Measurements from ENCODE around the gene C1orf52. TPM values are rescaled to one million over a fixed set of nuclear protein-coding genes. Genes with fewer than 3 reads are reported as not detected.

Gene C1orf52
- total RNA-seq, 1 experiment from 2014 or later = 30.2 TPM

DNA sequence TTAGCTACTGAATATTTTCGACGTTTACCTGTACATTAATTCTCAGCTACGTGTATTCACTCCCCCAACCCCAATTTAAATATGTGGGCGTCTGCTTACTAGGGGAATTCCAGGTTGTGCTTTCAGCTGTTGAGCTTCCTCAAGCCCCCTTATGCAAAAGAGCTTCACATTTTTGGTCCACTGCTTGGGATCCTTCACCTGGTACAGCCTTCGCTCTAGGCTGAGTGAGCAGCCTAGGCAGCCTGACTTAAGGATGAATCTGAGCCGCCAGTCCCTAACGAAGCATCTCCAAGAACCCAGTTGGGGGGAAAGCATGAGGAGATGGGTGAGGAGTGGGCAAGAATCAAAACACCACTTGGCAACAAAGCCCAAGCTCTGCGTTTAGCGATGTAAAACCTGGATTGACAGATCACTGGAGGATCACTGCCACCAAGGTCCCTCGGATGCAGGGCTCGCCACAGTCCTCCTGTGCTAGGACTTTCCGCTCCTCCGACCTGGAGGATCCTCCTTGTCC lies 16.3 kb upstream of the C1orf52 start:
- Histone ChIP-seq H3K4me1 (ENCODE audit: insufficient read depth, low read length, poor library complexity, severe bottlenecking) (peaks cover 21% of the 10 kb centered on the region), H3K36me3 (ENCODE audit: insufficient read depth, low read length, poor library complexity, severe bottlenecking) (peaks cover 2% of the 10 kb centered on the region), H3K27me3 (replicated peaks; ENCODE audit: insufficient read depth, low read depth, low read length, poor library complexity) (no peaks in the 10 kb centered on the region), H3K9me3 (ENCODE audit: low read depth, low read length, poor library complexity, severe bottlenecking) (no peaks in the 10 kb centered on the region), H3K27ac (ENCODE audit: low read depth, low read length, poor library complexity, severe bottlenecking) (peak overlapping the region; percentile 92), H3K4me3 (ENCODE audit: low read depth, low read length, poor library complexity, severe bottlenecking) (peak overlapping the region; percentile 84)
- ChIA-PET POLR2A (ENCODE audit: low non-redundant PET) (interaction anchor here (0.7 kb wide), 1 partner anchor 1035 kb away, joined by 3 read pairs; no protein-coding TSS in a partner anchor), CTCF (interaction anchor here (0.6 to 1.7 kb wide), 3 partner anchors 16 to 331 kb away, joined by 6 to 9 read pairs (median 9); partner anchors contain the start of gene C1orf52)
- intact Hi-C loops (cut with micrococcal nuclease; ENCODE audit: unreplicated experiment) = no loop called here
- no TSS peak for BruUV-seq (replicated peaks)
- TF ChIP-seq, protein P1, sequence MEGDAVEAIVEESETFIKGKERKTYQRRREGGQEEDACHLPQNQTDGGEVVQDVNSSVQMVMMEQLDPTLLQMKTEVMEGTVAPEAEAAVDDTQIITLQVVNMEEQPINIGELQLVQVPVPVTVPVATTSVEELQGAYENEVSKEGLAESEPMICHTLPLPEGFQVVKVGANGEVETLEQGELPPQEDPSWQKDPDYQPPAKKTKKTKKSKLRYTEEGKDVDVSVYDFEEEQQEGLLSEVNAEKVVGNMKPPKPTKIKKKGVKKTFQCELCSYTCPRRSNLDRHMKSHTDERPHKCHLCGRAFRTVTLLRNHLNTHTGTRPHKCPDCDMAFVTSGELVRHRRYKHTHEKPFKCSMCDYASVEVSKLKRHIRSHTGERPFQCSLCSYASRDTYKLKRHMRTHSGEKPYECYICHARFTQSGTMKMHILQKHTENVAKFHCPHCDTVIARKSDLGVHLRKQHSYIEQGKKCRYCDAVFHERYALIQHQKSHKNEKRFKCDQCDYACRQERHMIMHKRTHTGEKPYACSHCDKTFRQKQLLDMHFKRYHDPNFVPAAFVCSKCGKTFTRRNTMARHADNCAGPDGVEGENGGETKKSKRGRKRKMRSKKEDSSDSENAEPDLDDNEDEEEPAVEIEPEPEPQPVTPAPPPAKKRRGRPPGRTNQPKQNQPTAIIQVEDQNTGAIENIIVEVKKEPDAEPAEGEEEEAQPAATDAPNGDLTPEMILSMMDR (conservative IDR thresholded peaks at IDR 0.05; ENCODE audit: low read depth, low read length) = no peak
- no peak for TF ChIP-seq EZH2 (IDR thresholded peaks at IDR 0.05; ENCODE audit: borderline replicate concordance, low read depth, low read length, poor library complexity, severe bottlenecking)
- no peak for DNase-seq (ENCODE audit: low spot score)

- ChIA-PET CTCF (interaction anchor here (1.7 kb wide), 1 partner anchor 15 kb away, joined by 9 read pairs; the partner anchor contains the start of gene C1orf52), POLR2A (ENCODE audit: low non-redundant PET) (no interaction called here)
- Histone ChIP-seq H3K9me3 (ENCODE audit: low read depth, low read length, poor library complexity, severe bottlenecking) (no peaks in the 10 kb centered on the region), H3K4me1 (ENCODE audit: insufficient read depth, low read length, poor library complexity, severe bottlenecking) (peaks cover 21% of the 10 kb centered on the region), H3K36me3 (ENCODE audit: insufficient read depth, low read length, poor library complexity, severe bottlenecking) (peaks cover 9% of the 10 kb centered on the region), H3K27ac (ENCODE audit: low read depth, low read length, poor library complexity, severe bottlenecking) (peak overlapping the region; percentile 5), H3K27me3 (replicated peaks; ENCODE audit: insufficient read depth, low read depth, low read length, poor library complexity) (no peaks in the 10 kb centered on the region), H3K4me3 (ENCODE audit: low read depth, low read length, poor library complexity, severe bottlenecking) (peak overlapping the region; percentile 84)
- intact Hi-C loops (cut with micrococcal nuclease; ENCODE audit: unreplicated experiment) = no loop called here
- TF ChIP-seq, protein P1 (conservative IDR thresholded peaks at IDR 0.05; ENCODE audit: low read depth, low read length) = no peak
- no peak for TF ChIP-seq EZH2 (IDR thresholded peaks at IDR 0.05; ENCODE audit: borderline replicate concordance, low read depth, low read length, poor library complexity, severe bottlenecking)
- BruUV-seq (replicated peaks) = no TSS peak
- DNase-seq (ENCODE audit: low spot score) = peak; percentile 80
These were observed 15.5 kb upstream of the C1orf52 start for GRCh38 chr1:85274969-85275453.

- Histone ChIP-seq H3K9me3 (ENCODE audit: low read depth, low read length, poor library complexity, severe bottlenecking) (no peaks in the 10 kb centered on the region), H3K4me3 (ENCODE audit: low read depth, low read length, poor library complexity, severe bottlenecking) (no peak overlapping the region), H3K36me3 (ENCODE audit: insufficient read depth, low read length, poor library complexity, severe bottlenecking) (peaks cover 9% of the 10 kb centered on the region), H3K27me3 (replicated peaks; ENCODE audit: insufficient read depth, low read depth, low read length, poor library complexity) (no peaks in the 10 kb centered on the region), H3K27ac (ENCODE audit: low read depth, low read length, poor library complexity, severe bottlenecking) (no peak overlapping the region), H3K4me1 (ENCODE audit: insufficient read depth, low read length, poor library complexity, severe bottlenecking) (peaks cover 15% of the 10 kb centered on the region)
- TF ChIP-seq, protein P1 (conservative IDR thresholded peaks at IDR 0.05; ENCODE audit: low read depth, low read length) = no peak
- no TSS peak for BruUV-seq (replicated peaks)
- DNase-seq (ENCODE audit: low spot score) = no peak
- ChIA-PET CTCF (interaction anchor here (1.1 kb wide), 1 partner anchor 15 kb away, joined by 3 read pairs; no protein-coding TSS in a partner anchor), POLR2A (ENCODE audit: low non-redundant PET) (no interaction called here)
- intact Hi-C loops (cut with micrococcal nuclease; ENCODE audit: unreplicated experiment) = no loop called here
These were observed 13.9 kb upstream of the C1orf52 start for GRCh38 chr1:85273397-85273796.
